Gastrocnemius medialis (tissue), 4 donors: Measurements from ENCODE around the gene ATG9A. TPM values are rescaled to one million over a fixed set of nuclear protein-coding genes. Genes with fewer than 3 reads are reported as not detected.

Source experiments
- ATAC-seq, 2 donors: fragments of 150-250 bp; one replicate each; pipeline ENCODE4 v1.9.1; 2016
- DNase-seq, 2 donors: peaks; one replicate each; pipeline ENCODE4 v3.0.0-alpha.2; 2019
- H3K27ac ChIP-seq, 4 donors: fragments of 200-600 bp; sonication (generic); 1 replicate in 1 of 4; 2 replicates in 3 of 4; pipeline ENCODE4 v1.5.1; 2016 to 2018; ENCODE audit warnings: mild to moderate bottlenecking in 2 of 4, moderate library complexity in 1 of 4
- H3K27me3 ChIP-seq, 3 donors: fragments of 200-600 bp; sonication (generic) in 2 of 3; 1 replicate in 1 of 3; 2 replicates in 2 of 3; pipeline versions ENCODE4 v1.5.1 to v1.6.0; 2016 to 2019; ENCODE audit warnings: mild to moderate bottlenecking in 1 of 3, moderate library complexity in 1 of 3
- H3K36me3 ChIP-seq, 2 donors: fragments of 200-600 bp; sonication (generic) in 1 of 2; one replicate each; pipeline ENCODE4 v1.5.1; 2017 to 2018
- H3K4me1 ChIP-seq, 2 donors: fragments of 200-600 bp; sonication (generic) in 1 of 2; one replicate each; pipeline ENCODE4 v1.5.1; 2016 to 2017; ENCODE audit warnings: mild to moderate bottlenecking in 2 of 2
- H3K4me3 ChIP-seq, 4 donors: fragments of 200-600 bp; sonication (generic) in 3 of 4; 1 replicate in 1 of 4; 2 replicates in 3 of 4; pipeline ENCODE4 v1.5.1; 2016 to 2019; ENCODE audit warnings: mild to moderate bottlenecking in 2 of 4
- H3K9me3 ChIP-seq, 3 donors: fragments of 200-600 bp; sonication (generic) in 2 of 3; 1 replicate in 1 of 3; 2 replicates in 2 of 3; pipeline ENCODE4 v1.5.1; 2016 to 2019
- CTCF ChIP-seq, 5 experiments: fragments of 450-650 bp in 3 of 5; fragments of 200-600 bp in 2 of 5; sonication (generic) in 2 of 5; IDR thresholded peaks in 4 of 5; conservative IDR thresholded peaks in 1 of 5; 1 replicate in 4 of 5; 2 replicates in 1 of 5; pipeline ENCODE4 v1.5.1; 2016 to 2019; ENCODE audit warnings: antibody characterized with exemption in 5 of 5, mild to moderate bottlenecking in 3 of 5, moderate library complexity in 3 of 5
- POLR2A ChIP-seq, 2 donors: fragments of 450-650 bp; IDR thresholded peaks; one replicate each; pipeline ENCODE4 v1.6.1; 2017; ENCODE audit warnings: antibody characterized with exemption in 2 of 2, mild to moderate bottlenecking in 2 of 2, moderate library complexity in 2 of 2
- in situ Hi-C, 4 donors: fragments of 200-750 bp; cut with MboI; loops; one replicate each; pipeline versions ENCODE4 v1.15.0 to v1.8.0; 2017; ENCODE audit warnings: low sequenced_read_pairs in 4 of 4
- intact Hi-C: fragments of 100-400 bp; cut with DNase I; formaldehyde crosslinking; loops from one replicate; pipeline ENCODE4 v1.15.1; 2023; ENCODE audit warnings: low total_unique reads
- total RNA-seq, 4 donors: library from RNA; depleted of rRNA; stranded (reverse); fragments of >200 nt; gene quantifications; one replicate each; pipeline versions ENCODE4 v1.1.0 to v1.2.3, GENCODE V29; 2016

The ATG9A gene
- total RNA-seq, 4 donors from 2014 or later, result 111 to 208 (median 176) TPM

- peak; percentile 41 to 60 for DNase-seq
- H3K4me3 ChIP-seq, result peak overlapping the region; percentile 87 to 96 (median 95)
- in situ Hi-C loops, result no loop called here
- H3K36me3 ChIP-seq, result peaks cover 0 to 56% of the 10 kb centered on the region in 2 donors
- H3K9me3 ChIP-seq, result no peaks in the 10 kb centered on the region
- peak; percentile 38 to 40 for ATAC-seq
- TF ChIP-seq POLR2A (IDR thresholded peaks at IDR 0.05) (no peak), CTCF (IDR thresholded peaks at IDR 0.05 in 4 of 5, conservative IDR thresholded peaks at IDR 0.05 in 1 of 5) (peak in 3 of 5 experiments; percentile 27 to 31 (median 29))
- H3K4me1 ChIP-seq, result peaks cover 22 to 26% of the 10 kb centered on the region in 2 donors
- peak overlapping the region; percentile 94 to 99 (median 99) for H3K27ac ChIP-seq
- intact Hi-C loops, result loop anchor here (2.0 to 5.0 kb wide), 3 partner anchors 69 to 211 kb away; partner anchors contain the start of genes DNPEP, GLB1L, STK16 and TUBA4A
- H3K27me3 ChIP-seq, result no peaks in the 10 kb centered on the region
Measured at GRCh38 chr2:219175928-219176817, 53.3 kb downstream of the ATG9A start.

- Histone ChIP-seq H3K4me1 (peaks cover 22 to 31% of the 10 kb centered on the region in 2 donors), H3K27ac (peak overlapping the region; percentile 94 to 99 (median 99)), H3K36me3 (peaks cover 0 to 49% of the 10 kb centered on the region in 2 donors), H3K4me3 (peak overlapping the region in 2 of 4 donors; percentile 87 to 94), H3K27me3 (no peaks in the 10 kb centered on the region), H3K9me3 (no peaks in the 10 kb centered on the region)
- intact Hi-C loops (loop anchor here (5.0 kb wide), 1 partner anchor 212 kb away; the partner anchor contains the start of gene DNPEP), in situ Hi-C loops (no loop called here)
- TF ChIP-seq POLR2A (IDR thresholded peaks at IDR 0.05) (no peak), CTCF (IDR thresholded peaks at IDR 0.05 in 4 of 5, conservative IDR thresholded peaks at IDR 0.05 in 1 of 5) (no peak)
- DNase-seq (no peak), ATAC-seq (no peak)
Measured at GRCh38 chr2:219175486-219175885, 54.0 kb downstream of the ATG9A start.

GRCh38 chr2:219174801-219175200, 54.6 kb downstream of the ATG9A start:
- in situ Hi-C loops (loop anchor here in 3 of 4 donors (5.0 to 25.0 kb wide), 2 partner anchors 32 to 112 kb away; partner anchors contain the start of genes ZFAND2B (in 2 of the 3) and DNAJB2 (in 1 of the 3)), intact Hi-C loops (loop anchor here (5.0 kb wide), 1 partner anchor 212 kb away; the partner anchor contains the start of gene DNPEP)
- Histone ChIP-seq H3K27ac (peak overlapping the region in 1 of 4 donors; percentile 3), H3K4me1 (peaks cover 22 to 31% of the 10 kb centered on the region in 2 donors), H3K27me3 (no peaks in the 10 kb centered on the region), H3K36me3 (peaks cover 0 to 43% of the 10 kb centered on the region in 2 donors), H3K4me3 (no peak overlapping the region), H3K9me3 (no peaks in the 10 kb centered on the region)
- DNase-seq, result no peak
- TF ChIP-seq POLR2A (IDR thresholded peaks at IDR 0.05) (no peak), CTCF (IDR thresholded peaks at IDR 0.05 in 4 of 5, conservative IDR thresholded peaks at IDR 0.05 in 1 of 5) (no peak)
- ATAC-seq, result no peak

GRCh38 chr2:219174146-219174545, 55.3 kb downstream of the ATG9A start:
- H3K27ac ChIP-seq, result peak overlapping the region in 1 of 4 donors; percentile 3
- DNase-seq (no peak), ATAC-seq (no peak)
- H3K27me3 ChIP-seq, result no peaks in the 10 kb centered on the region
- in situ Hi-C loops (loop anchor here in 3 of 4 donors (5.0 to 25.0 kb wide), 2 partner anchors 33 to 113 kb away; partner anchors contain the start of genes ZFAND2B (in 2 of the 3) and DNAJB2 (in 1 of the 3)), intact Hi-C loops (no loop called here)
- no peak overlapping the region for H3K4me3 ChIP-seq
- peaks cover 18 to 25% of the 10 kb centered on the region in 2 donors for H3K4me1 ChIP-seq
- TF ChIP-seq POLR2A (IDR thresholded peaks at IDR 0.05) (no peak), CTCF (IDR thresholded peaks at IDR 0.05 in 4 of 5, conservative IDR thresholded peaks at IDR 0.05 in 1 of 5) (no peak)
- H3K9me3 ChIP-seq, result no peaks in the 10 kb centered on the region
- H3K36me3 ChIP-seq, result peaks cover 0 to 37% of the 10 kb centered on the region in 2 donors
